ENCODE measurements around the gene ACOXL.

ACOXL gene

GRCh38 chr2:110874453-110875383 lies 142.3 kb downstream of the ACOXL start:
- DNase-seq (ENCODE audit: low read depth, low spot score) = no peak
- TF ChIP-seq CTCF (IDR thresholded peaks at IDR 0.05; ENCODE audit: insufficient read depth, low read length, missing control alignments) = no peak
- ChIA-PET POLR2A (no interaction called here), CTCF (no interaction called here)
- H3K4me3 ChIP-seq (ENCODE audit: low read depth, low read length) = no peak overlapping the region

- CTCF ChIA-PET = no interaction called here
- TF ChIP-seq CTCF (IDR thresholded peaks at IDR 0.05; ENCODE audit: insufficient read depth, low read length, missing control alignments) = no peak
- DNase-seq (ENCODE audit: low read depth, low spot score) = no peak
- H3K4me3 ChIP-seq (ENCODE audit: low read depth, low read length) = no peak overlapping the region
- POLR2A ChIA-PET = no interaction called here
Observed at GRCh38 chr2:110875384-110875725, 143.0 kb downstream of the ACOXL start.

- H3K4me3 ChIP-seq (ENCODE audit: low read depth, low read length) = no peak overlapping the region
- ChIA-PET CTCF (no interaction called here), POLR2A (no interaction called here)
- no peak for TF ChIP-seq CTCF (IDR thresholded peaks at IDR 0.05; ENCODE audit: insufficient read depth, low read length, missing control alignments)
- no peak for DNase-seq (ENCODE audit: low read depth, low spot score)
Observed at GRCh38 chr2:110876167-110876999, 144.0 kb downstream of the ACOXL start.

- TF ChIP-seq CTCF (IDR thresholded peaks at IDR 0.05; ENCODE audit: insufficient read depth, low read length, missing control alignments) = no peak
- DNase-seq (ENCODE audit: low read depth, low spot score) = no peak
- H3K4me3 ChIP-seq (ENCODE audit: low read depth, low read length) = no peak overlapping the region
- ChIA-PET POLR2A (no interaction called here), CTCF (no interaction called here)
Observed at GRCh38 chr2:110877031-110877827, 144.9 kb downstream of the ACOXL start.

- TF ChIP-seq CTCF (IDR thresholded peaks at IDR 0.05; ENCODE audit: insufficient read depth, low read length, missing control alignments) = no peak
- DNase-seq (ENCODE audit: low read depth, low spot score) = no peak
- CTCF ChIA-PET = no interaction called here
- no peak overlapping the region for H3K4me3 ChIP-seq (ENCODE audit: low read depth, low read length)
- POLR2A ChIA-PET = no interaction called here
Observed at GRCh38 chr2:110878150-110878549, 145.8 kb downstream of the ACOXL start.

All from AG04449 (cell line).